IMR-90 (cell line): ENCODE results near the gene NDUFA13.

Source experiments
- BHLHE40 ChIP-seq: fragments of 150-350 bp; IDR thresholded peaks from 2 replicates; pipeline ENCODE4 v1.6.1; 2016; ENCODE audit warnings: mild to moderate bottlenecking, low read depth, low read length
- CHD1 ChIP-seq: IDR thresholded peaks from 2 replicates; pipeline ENCODE4 v1.6.1; 2012; ENCODE audit warnings: low read depth, low read length, improper control_type of control experiment
- CTCF ChIP-seq: conservative IDR thresholded peaks from 2 replicates; pipeline ENCODE4 v1.5.1; 2012; ENCODE audit warnings: mild to moderate bottlenecking, low read depth, low read length, improper control_type of control experiment
- ELK1 ChIP-seq: fragments of 150-350 bp; IDR thresholded peaks from 2 replicates; pipeline ENCODE4 v1.6.1; 2016; ENCODE audit warnings: low read depth, mild to moderate bottlenecking, low read length, moderate library complexity, borderline replicate concordance
- FOS ChIP-seq: fragments of 150-350 bp; IDR thresholded peaks from 2 replicates; pipeline ENCODE4 v1.6.1; 2016; ENCODE audit warnings: low read depth, low read length
- MAFK ChIP-seq: IDR thresholded peaks from 2 replicates; pipeline ENCODE4 v1.6.1; 2012; ENCODE audit warnings: low read depth, low read length, improper control_type of control experiment
- MAZ ChIP-seq: IDR thresholded peaks from 2 replicates; pipeline ENCODE4 v1.6.1; 2012; ENCODE audit warnings: low read depth, mild to moderate bottlenecking, low read length, improper control_type of control experiment, moderate library complexity, borderline replicate concordance
- MXI1 ChIP-seq: IDR thresholded peaks from 2 replicates; pipeline ENCODE4 v1.6.1; 2012; ENCODE audit warnings: low read depth, mild to moderate bottlenecking, low read length, moderate library complexity, borderline replicate concordance
- POLR2A ChIP-seq: IDR thresholded peaks from 2 replicates; pipeline ENCODE4 v1.6.1; 2012; ENCODE audit warnings: mild to moderate bottlenecking, low read depth, low read length
- RAD21 ChIP-seq: IDR thresholded peaks from 2 replicates; pipeline ENCODE4 v1.6.1; 2012; ENCODE audit warnings: low read length, improper control_type of control experiment
- RCOR1 ChIP-seq: IDR thresholded peaks from 2 replicates; pipeline ENCODE4 v1.6.1; 2012; ENCODE audit warnings: mild to moderate bottlenecking, low read length, improper control_type of control experiment; ENCODE audit not compliant: insufficient replicate concordance
- RFX5 ChIP-seq: IDR thresholded peaks from 2 replicates; pipeline ENCODE4 v1.8.0; 2012; ENCODE audit warnings: low read depth, mild to moderate bottlenecking, low read length, moderate library complexity
- SMC3 ChIP-seq: fragments of 150-350 bp; IDR thresholded peaks from 2 replicates; pipeline ENCODE4 v1.6.1; 2016; ENCODE audit warnings: low read depth, mild to moderate bottlenecking, antibody characterized with exemption, low read length, moderate library complexity
- USF2 ChIP-seq: fragments of 150-350 bp; IDR thresholded peaks from 2 replicates; pipeline ENCODE4 v1.6.1; 2017; ENCODE audit warnings: mild to moderate bottlenecking, antibody characterized with exemption, low read length, low read depth

- TF ChIP-seq CTCF (no peak), FOS (no peak), BHLHE40 (no peak), MAFK (no peak), CHD1 (no peak), MAZ (no peak), POLR2A (no peak), RFX5 (no peak), SMC3 (no peak), USF2 (no peak), ELK1 (no peak), RCOR1 (no peak), RAD21 (no peak), MXI1 (no peak)
Measured at GRCh38 chr19:19513682-19514081, 2.3 kb upstream of the NDUFA13 start.
